Left forelimb (tissue), 1 donor: ENCODE data around the gene GLYATL1B.
"Not testable (repeated sequence)": the region's sequence is repeated elsewhere in the genome, so short reads cannot be mapped to it uniquely, and the experiment has no call there.

ENCODE experiments used
- DNase-seq: peaks from one replicate; pipeline ENCODE4 v3.0.0-alpha.2; 2018; ENCODE audit warnings: low spot score

GLYATL1B gene

GRCh38 chr11:59095972-59096575 is 10.0 kb downstream of the GLYATL1B start:
- not testable (repeated sequence) for DNase-seq

- DNase-seq: no peak
Measured at GRCh38 chr11:59097113-59097708, 11.1 kb downstream of the GLYATL1B start.

DNA sequence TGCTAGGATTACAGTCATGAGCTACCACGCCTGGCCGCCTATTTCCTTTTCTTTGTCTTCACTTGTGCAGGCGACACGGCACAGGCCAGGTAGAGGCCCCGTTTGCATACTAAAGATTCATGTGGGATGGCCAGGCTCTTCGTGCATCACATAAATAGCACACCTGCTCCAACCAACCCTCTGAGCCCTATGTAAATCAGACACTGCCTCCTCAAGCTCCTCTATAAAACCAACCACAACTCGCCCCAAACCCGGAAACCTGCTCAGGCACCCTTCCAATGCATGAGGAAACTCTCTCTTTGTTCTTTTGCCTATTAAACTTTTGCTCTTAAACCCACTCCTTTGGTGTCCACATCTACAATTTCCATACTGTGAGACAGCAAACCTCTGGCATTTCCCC is 11.8 kb downstream of the GLYATL1B start:
- not testable (repeated sequence) for DNase-seq

DNA sequence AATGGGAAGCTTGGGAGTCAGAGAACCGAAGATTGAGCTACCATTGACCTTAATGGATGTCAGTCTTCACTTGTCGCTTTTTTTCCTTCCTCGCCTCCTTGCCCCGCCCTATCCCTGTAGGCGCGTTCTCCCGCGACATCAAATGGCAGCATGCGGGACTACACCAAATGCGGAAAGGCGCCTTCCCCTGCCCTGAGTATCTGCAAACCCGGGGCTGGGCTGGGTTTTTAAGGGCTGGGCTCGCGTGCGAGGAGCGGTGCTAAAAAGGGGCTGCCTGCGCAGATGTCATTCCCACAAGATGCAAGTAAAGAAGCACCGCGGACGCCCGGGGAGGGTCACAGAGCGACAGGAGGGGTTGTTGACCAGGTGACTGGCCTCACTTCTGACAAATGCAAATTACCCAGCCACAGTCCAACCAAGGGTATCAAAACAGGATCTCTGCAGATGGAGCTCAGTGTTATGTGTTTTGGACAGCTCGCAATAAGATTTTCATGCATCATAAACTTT is 16.2 kb downstream of the GLYATL1B start:
- no peak for DNase-seq

- peak; percentile 85 for DNase-seq
Measured at GRCh38 chr11:59106363-59107336, 20.5 kb downstream of the GLYATL1B start, which contains the start of gene FAM111B. Gene FAM111B, plus strand, starts transcription at chr11:59107237. Its CDS starts 2,389 bp downstream, at chr11:59109626.

GRCh38 chr11:59107721-59108120 is 21.6 kb downstream of the GLYATL1B start:
- DNase-seq: not testable (repeated sequence)

GRCh38 chr11:59112494-59112893 is 26.4 kb downstream of the GLYATL1B start:
- DNase-seq: no peak

- no peak for DNase-seq
Measured at GRCh38 chr11:59114344-59114743, 28.2 kb downstream of the GLYATL1B start.

DNA sequence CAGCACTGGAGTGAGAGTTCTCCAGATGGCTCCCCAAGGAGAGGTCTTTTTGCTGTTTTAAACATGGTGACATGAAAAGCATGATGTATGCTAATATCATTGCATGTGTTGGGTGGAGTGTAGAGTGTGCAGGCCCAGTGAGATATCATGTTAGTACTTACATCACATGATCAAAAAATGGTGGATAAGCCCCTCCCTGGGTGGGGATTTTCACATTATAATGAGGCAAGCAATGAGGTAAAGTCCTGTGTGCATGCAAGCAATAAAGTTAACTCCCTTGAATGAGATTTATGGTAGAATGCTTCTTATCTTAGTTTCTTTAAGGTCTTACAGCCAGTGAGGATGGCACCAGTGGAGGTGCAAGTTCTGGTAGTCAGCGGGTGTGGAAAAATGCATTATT is 29.4 kb downstream of the GLYATL1B start:
- DNase-seq: no peak

DNA sequence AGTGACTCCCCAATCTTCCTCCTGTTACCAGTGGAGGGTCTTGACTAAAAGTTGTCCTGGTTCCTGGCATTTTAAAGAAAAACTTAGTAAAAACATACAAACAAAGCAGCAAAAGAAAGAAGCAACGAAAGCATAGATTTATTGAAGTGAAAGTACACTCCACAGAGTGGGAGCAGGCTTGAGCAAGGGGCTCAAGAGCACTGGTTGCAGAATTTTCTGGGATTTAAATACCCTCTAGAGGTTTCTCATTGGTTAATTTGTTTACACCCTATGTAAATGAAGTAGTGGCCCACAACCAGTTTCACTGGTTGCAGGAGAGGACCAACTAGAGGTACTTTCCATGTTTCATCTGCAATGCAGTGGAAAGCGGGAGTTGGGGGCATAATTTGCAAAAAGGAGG is 31.7 kb downstream of the GLYATL1B start:
- no peak for DNase-seq

DNA sequence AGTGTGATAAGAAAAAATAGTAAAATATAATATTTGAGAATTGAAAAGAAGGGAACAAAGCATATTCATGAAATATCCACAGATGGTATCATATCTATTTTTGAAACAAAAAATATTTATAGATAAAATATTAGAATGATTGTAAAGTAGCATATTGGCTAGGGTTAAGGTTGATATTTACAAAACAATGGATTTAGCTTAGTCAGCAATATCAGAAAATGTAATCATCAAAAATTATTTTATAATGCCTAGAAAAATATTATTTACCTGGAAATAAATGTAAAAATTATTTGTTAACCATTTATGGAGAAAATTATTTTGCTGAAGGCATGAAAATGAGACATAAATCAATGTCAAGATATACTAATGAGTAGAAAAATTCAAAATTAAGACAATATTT is 33.7 kb downstream of the GLYATL1B start:
- DNase-seq: no peak

- DNase-seq: peak; percentile 89
Measured at GRCh38 chr11:59135648-59136461, 49.7 kb downstream of the GLYATL1B start.

GRCh38 chr11:59136551-59136950 is 50.4 kb downstream of the GLYATL1B start:
- DNase-seq: not testable (repeated sequence)

GRCh38 chr11:59137190-59137589 is 51.1 kb downstream of the GLYATL1B start:
- DNase-seq: no peak

DNA sequence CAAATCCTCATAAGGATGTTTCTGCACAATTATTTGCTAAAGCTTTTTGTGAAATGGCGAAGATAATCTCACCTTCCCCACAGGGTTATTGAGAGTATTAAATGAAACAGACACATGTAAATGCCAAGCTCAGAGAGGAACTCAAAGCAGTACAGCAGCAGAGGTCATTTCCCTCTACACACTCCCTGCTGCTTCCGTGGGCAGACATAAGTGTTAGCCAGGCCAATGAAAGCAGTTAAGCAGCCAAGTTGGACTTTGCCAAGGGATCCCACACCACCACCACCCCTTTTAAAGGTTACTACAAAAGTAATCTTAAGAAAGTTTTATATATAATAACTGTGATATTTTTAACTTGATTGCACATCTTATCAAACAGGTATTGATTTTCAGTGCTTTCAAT is 52.5 kb downstream of the GLYATL1B start:
- DNase-seq: no peak

GRCh38 chr11:59141191-59141590 is 55.1 kb downstream of the GLYATL1B start:
- no peak for DNase-seq

- DNase-seq: no peak
Measured at GRCh38 chr11:59141673-59142460, 55.8 kb downstream of the GLYATL1B start.

DNA sequence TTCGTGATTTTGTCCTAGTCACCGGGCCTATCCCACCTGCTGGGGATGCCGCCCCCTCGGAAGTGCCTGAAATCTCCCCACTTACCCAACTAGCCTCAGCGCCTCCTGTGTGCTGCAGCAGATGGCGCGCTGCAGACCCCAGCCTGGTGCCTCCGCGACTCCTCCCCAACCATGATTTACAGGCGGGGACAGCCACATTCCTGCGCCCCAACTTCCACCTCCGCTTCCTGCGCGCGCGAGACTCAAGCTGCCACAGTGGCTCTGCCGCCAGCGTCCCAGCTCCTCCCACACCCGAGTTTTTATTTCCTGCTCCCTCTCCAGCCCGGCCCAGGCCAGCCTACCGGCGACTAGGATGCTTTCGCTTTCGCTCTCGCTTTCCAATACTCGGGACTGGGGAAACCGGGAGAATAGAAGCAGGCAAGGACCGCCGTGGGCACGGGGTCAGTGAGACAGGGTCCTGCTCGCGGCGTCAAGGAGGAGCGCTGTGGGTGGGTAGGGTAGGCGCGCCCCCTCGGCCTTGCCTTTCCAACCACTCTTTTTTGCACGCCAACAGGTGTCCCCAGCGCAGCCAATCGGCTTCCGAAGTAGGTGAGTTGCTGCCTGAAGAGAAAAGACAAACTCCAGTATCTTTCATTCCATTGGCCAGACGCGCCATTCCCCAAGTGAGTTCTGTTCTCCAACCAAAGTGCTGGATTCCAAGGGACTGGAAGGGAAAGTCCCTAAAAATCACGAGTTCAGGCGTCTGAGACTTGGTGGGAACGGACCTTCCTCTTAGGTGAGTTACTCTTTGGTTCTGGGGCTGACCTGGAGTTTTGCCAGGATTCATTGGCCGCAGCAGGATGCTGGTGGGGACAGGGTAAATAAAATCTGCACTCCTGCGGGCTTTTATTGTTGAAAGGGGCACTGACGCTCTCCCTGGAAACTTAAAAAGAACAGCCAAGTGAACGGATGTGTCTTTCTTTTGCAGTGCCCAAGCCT is 56.7 kb downstream of the GLYATL1B start, which contains the start of gene FAM111A:
TSS of gene FAM111A (plus strand) at position 327 of the 978 bp plus-strand sequence. CDS start 6,017 bp downstream, outside the sequence.
- peak; percentile 91 for DNase-seq

DNA sequence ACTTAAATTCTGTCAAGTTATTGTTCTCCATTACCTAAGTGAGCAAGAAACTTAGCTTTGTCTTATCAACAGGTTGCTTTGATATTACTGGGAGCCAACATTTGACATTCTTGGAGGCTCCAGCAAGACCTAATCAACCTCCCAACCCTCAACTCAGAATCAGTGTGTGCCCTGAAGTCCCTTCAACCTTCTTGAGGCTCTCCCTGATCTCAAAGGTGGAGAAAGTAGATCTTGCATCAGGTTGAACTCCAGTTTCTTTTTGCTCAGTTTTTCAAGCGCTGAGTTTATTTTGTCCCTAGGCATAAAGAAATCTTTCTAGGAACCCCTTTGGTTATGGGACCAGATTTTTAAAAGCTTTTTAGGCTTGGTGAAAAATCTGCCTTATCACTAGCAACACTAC is 58.0 kb downstream of the GLYATL1B start:
- no peak for DNase-seq
